ACC112 (cell line): ENCODE results near the gene CENPX.

Experiments used
- H2AFZ ChIP-seq: fragments of 200-600 bp; sonication (generic); one replicate; pipeline ENCODE4 v1.6.0; 2017; ENCODE audit warnings: antibody characterized with exemption, low read length; ENCODE audit not compliant: unreplicated experiment
- H3K27ac ChIP-seq: fragments of 200-600 bp; sonication (generic); 2 replicates; pipeline ENCODE4 v1.5.1; 2014; ENCODE audit warnings: low read depth, mild to moderate bottlenecking, antibody characterized with exemption, low read length, moderate library complexity
- H3K27me3 ChIP-seq: fragments of 200-600 bp; sonication (generic); 2 replicates; pipeline ENCODE4 v1.6.1; 2014; ENCODE audit warnings: mild to moderate bottlenecking, antibody characterized with exemption, low read length, moderate library complexity, mixed read lengths; ENCODE audit not compliant: insufficient read depth
- H3K36me3 ChIP-seq: fragments of 200-600 bp; sonication (generic); 2 replicates; pipeline ENCODE4 v1.6.1; 2016; ENCODE audit warnings: mild to moderate bottlenecking, antibody characterized with exemption, low read length, moderate library complexity, mixed read lengths; ENCODE audit not compliant: insufficient read depth
- H3K4me1 ChIP-seq: fragments of 200-600 bp; sonication (generic); one replicate; pipeline ENCODE4 v1.6.1; 2016; ENCODE audit warnings: low read length, mixed read lengths; ENCODE audit not compliant: insufficient read depth, unreplicated experiment, control insufficient read depth
- H3K4me3 ChIP-seq: fragments of 200-600 bp; sonication (generic); 2 replicates; pipeline ENCODE4 v1.5.1; 2014; ENCODE audit warnings: mild to moderate bottlenecking, low read depth, low read length
- H3K79me2 ChIP-seq: fragments of 200-600 bp; sonication (generic); one replicate; pipeline ENCODE4 v1.6.0; 2016; ENCODE audit warnings: low read length; ENCODE audit not compliant: control insufficient read depth, unreplicated experiment, insufficient read depth

Gene CENPX

GRCh38 chr17:82054351-82055022 lies 31.8 kb upstream of the CENPX start:
- no peaks in the 10 kb centered on the region for H3K27me3 ChIP-seq
- no peak overlapping the region for H3K27ac ChIP-seq
- H3K36me3 ChIP-seq = peaks cover 4% of the 10 kb centered on the region; the same call in 1 of the 2 replicates
- no peak overlapping the region for H3K4me3 ChIP-seq
- no peak overlapping the region for H2AFZ ChIP-seq
- peaks cover 6% of the 10 kb centered on the region for H3K4me1 ChIP-seq
- peaks cover 21% of the 10 kb centered on the region for H3K79me2 ChIP-seq

GRCh38 chr17:82053556-82054263 lies 31.0 kb upstream of the CENPX start:
- Histone ChIP-seq H3K4me3 (peak overlapping the region; percentile 88; the same call in 1 of the 2 replicates), H3K36me3 (peaks cover 4% of the 10 kb centered on the region; the same call in 1 of the 2 replicates), H3K27ac (no peak overlapping the region), H3K79me2 (peaks cover 21% of the 10 kb centered on the region), H3K4me1 (peaks cover 6% of the 10 kb centered on the region), H3K27me3 (no peaks in the 10 kb centered on the region), H2AFZ (no peak overlapping the region)

- H3K27ac ChIP-seq = no peak overlapping the region
- H3K4me1 ChIP-seq = peaks cover 6% of the 10 kb centered on the region
- no peaks in the 10 kb centered on the region for H3K27me3 ChIP-seq
- peaks cover 21% of the 10 kb centered on the region for H3K79me2 ChIP-seq
- no peak overlapping the region for H2AFZ ChIP-seq
- H3K36me3 ChIP-seq = peaks cover 4% of the 10 kb centered on the region; the same call in 1 of the 2 replicates
- peak overlapping the region; percentile 88 for H3K4me3 ChIP-seq
Measured at GRCh38 chr17:82053130-82053529, 30.5 kb upstream of the CENPX start.

DNA sequence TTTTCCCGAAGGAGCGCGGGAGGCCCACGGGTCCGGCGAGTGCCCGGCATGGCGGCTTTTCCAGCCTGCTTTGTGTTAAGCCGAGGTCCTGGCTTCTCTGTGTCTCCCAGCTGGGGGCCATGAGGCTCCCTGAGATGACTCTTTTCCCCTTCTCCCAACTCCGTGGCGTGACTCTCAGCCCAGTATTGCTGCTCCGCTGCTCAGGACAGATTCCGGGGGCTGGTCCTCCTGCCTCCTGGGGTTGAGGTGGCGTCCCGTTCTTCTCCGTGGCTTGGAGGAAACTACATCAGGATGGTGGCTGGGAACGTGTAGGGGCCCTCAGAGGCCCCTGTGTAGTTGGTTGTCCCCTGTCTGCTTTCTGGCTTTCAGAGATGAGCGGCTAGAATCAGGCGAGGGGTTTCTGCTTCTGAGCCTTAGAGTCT lies 30.0 kb upstream of the CENPX start:
- Histone ChIP-seq H3K27me3 (no peaks in the 10 kb centered on the region), H3K4me1 (peaks cover 6% of the 10 kb centered on the region), H2AFZ (no peak overlapping the region), H3K4me3 (peak overlapping the region; percentile 88), H3K36me3 (peaks cover 4% of the 10 kb centered on the region; the same call in 1 of the 2 replicates), H3K27ac (no peak overlapping the region), H3K79me2 (peaks cover 21% of the 10 kb centered on the region)

- H3K27ac ChIP-seq = no peak within 1 kb of the TSS
- H3K4me1 ChIP-seq = peaks cover 6% of the 10 kb centered on the region
- peak within 1 kb of the TSS; percentile 81 for H2AFZ ChIP-seq
- H3K79me2 ChIP-seq = peaks cover 21% of the 10 kb centered on the region
- H3K4me3 ChIP-seq = peak within 1 kb of the TSS; percentile 88
- H3K27me3 ChIP-seq = no peaks in the 10 kb centered on the region
- peaks cover 4% of the 10 kb centered on the region; the same call in 1 of the 2 replicates for H3K36me3 ChIP-seq
Measured at GRCh38 chr17:82051776-82052637, 29.3 kb upstream of the CENPX start, which contains the start of the genes GPS1 and RFNG. TSS of gene GPS1 (plus strand) at chr17:82051898. CDS start at chr17:82051932, 34 bp downstream. TSS of gene RFNG (minus strand) at chr17:82051811. CDS start at chr17:82051766, 45 bp downstream.

- Histone ChIP-seq H3K4me1 (peaks cover 6% of the 10 kb centered on the region), H3K27me3 (no peaks in the 10 kb centered on the region), H3K36me3 (no peaks in the 10 kb centered on the region), H2AFZ (no peak overlapping the region), H3K4me3 (peak overlapping the region; percentile 88), H3K79me2 (peaks cover 21% of the 10 kb centered on the region), H3K27ac (no peak overlapping the region)
Measured at GRCh38 chr17:82050761-82051641, 28.3 kb upstream of the CENPX start.

GRCh38 chr17:82050152-82050760 lies 27.6 kb upstream of the CENPX start:
- H3K36me3 ChIP-seq = no peaks in the 10 kb centered on the region

DNA sequence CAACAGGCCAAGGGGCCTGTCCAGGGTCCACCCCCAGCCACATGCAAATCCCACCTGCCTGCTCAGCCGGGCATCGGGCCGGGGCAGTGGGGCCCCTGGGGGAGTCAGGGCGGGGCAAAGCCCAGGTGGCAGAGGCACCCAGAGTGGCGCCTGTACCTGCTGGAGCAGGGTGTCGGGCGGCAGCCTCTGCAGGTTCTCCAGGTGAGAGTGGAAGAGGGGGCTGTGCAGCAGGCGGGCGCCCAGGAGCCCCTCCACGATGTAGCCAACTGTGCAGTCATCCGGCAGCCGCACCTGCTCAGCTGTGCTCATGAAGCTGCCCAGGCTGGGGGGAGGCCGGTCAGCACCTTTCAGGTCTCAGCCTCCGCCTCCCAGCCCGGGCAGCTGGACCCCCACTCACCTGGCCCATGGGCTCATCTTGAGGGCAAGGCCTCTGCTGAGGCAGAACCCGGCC lies 26.9 kb upstream of the CENPX start:
- Histone ChIP-seq H3K36me3 (no peaks in the 10 kb centered on the region), H2AFZ (no peak overlapping the region), H3K4me1 (peaks cover 6% of the 10 kb centered on the region), H3K4me3 (no peak overlapping the region; the same call in 1 of the 2 replicates), H3K79me2 (peaks cover 21% of the 10 kb centered on the region), H3K27ac (no peak overlapping the region), H3K27me3 (no peaks in the 10 kb centered on the region)

More at GRCh38 chr17:82050152-82050760, 27.6 kb upstream of the CENPX start:
- Histone ChIP-seq H3K27me3 (no peaks in the 10 kb centered on the region), H3K4me1 (peaks cover 6% of the 10 kb centered on the region), H3K79me2 (peaks cover 21% of the 10 kb centered on the region), H2AFZ (no peak overlapping the region), H3K4me3 (peak overlapping the region; percentile 88), H3K27ac (no peak overlapping the region)

DNA sequence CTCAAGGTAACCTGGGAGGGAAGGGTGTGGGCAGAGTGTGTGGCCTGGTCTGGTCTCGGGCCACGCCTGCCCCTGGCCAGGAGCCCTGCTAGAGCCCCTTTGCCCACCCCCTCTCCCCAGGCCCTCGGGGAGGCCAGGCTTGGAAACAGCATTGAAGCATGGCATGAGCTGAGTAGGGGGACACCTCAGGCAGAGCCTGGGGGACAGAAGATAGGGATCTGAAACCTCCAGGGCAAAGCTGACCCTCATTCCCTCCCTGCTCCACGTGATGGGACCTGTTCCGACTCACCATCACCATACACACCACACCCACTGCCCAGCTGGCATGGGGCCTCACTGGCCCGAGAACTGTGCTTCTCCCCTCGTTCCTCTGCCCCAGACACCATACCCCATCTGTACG lies 26.4 kb upstream of the CENPX start:
- H3K4me3 ChIP-seq = no peak overlapping the region
- no peaks in the 10 kb centered on the region for H3K36me3 ChIP-seq
- no peak overlapping the region for H3K27ac ChIP-seq
- no peak overlapping the region for H2AFZ ChIP-seq
- peaks cover 21% of the 10 kb centered on the region for H3K79me2 ChIP-seq
- no peaks in the 10 kb centered on the region for H3K27me3 ChIP-seq
- peaks cover 6% of the 10 kb centered on the region for H3K4me1 ChIP-seq
